GM18508 (cell line): ENCODE measurements around the gene WDR5B.
"Not testable (repeated sequence)": the region's sequence is repeated elsewhere in the genome, so short reads cannot be mapped to it uniquely, and the experiment has no call there.

Experiments
- ATAC-seq: cut with Tn5 transposase; IDR thresholded peaks from one replicate; pipeline ENCODE4 v1.9.1; 2021; ENCODE audit warnings: moderate number of reproducible peaks; ENCODE audit not compliant: insufficient read depth, unreplicated experiment

WDR5B gene

GRCh38 chr3:122415762-122416654 is at the start of gene WDR5B:
WDR5B (minus strand) TSS chr3:122416062; CDS start chr3:122415528, 534 bp downstream.
- ATAC-seq = peak; percentile 67

- ATAC-seq = no peak
These were observed 48.8 kb upstream of the WDR5B start for GRCh38 chr3:122464659-122465058.

GRCh38 chr3:122462406-122462805 is 46.5 kb upstream of the WDR5B start:
- no peak for ATAC-seq

- no peak for ATAC-seq
These were observed 45.9 kb upstream of the WDR5B start for GRCh38 chr3:122461806-122462205.

- ATAC-seq = no peak
These were observed 43.1 kb upstream of the WDR5B start for GRCh38 chr3:122458992-122459391.

GRCh38 chr3:122457706-122458105 is 41.8 kb upstream of the WDR5B start:
- ATAC-seq = no peak

GRCh38 chr3:122456074-122456473 is 40.2 kb upstream of the WDR5B start:
- ATAC-seq = no peak

GRCh38 chr3:122451371-122451770 is 35.5 kb upstream of the WDR5B start:
- no peak for ATAC-seq

GRCh38 chr3:122448218-122448617 is 32.4 kb upstream of the WDR5B start:
- not testable (repeated sequence) for ATAC-seq

- ATAC-seq = not testable (repeated sequence)
These were observed 28.6 kb upstream of the WDR5B start for GRCh38 chr3:122444491-122444887.

GRCh38 chr3:122443762-122444490 is 28.1 kb upstream of the WDR5B start:
- not testable (repeated sequence) for ATAC-seq

- no peak for ATAC-seq
These were observed 27.2 kb upstream of the WDR5B start for GRCh38 chr3:122443090-122443489.

GRCh38 chr3:122435950-122436349 is 20.1 kb upstream of the WDR5B start:
- no peak for ATAC-seq

GRCh38 chr3:122430371-122430770 is 14.5 kb upstream of the WDR5B start:
- no peak for ATAC-seq

- ATAC-seq = no peak
These were observed 12.1 kb upstream of the WDR5B start for GRCh38 chr3:122427857-122428471.

GRCh38 chr3:122421836-122422235 is 6.0 kb upstream of the WDR5B start:
- no peak for ATAC-seq

GRCh38 chr3:122421101-122421500 is 5.2 kb upstream of the WDR5B start:
- no peak for ATAC-seq

GRCh38 chr3:122416966-122417365 is 1.1 kb upstream of the WDR5B start:
- no peak for ATAC-seq

GRCh38 chr3:122415104-122415744 is 638 bp downstream of the WDR5B start:
- ATAC-seq = peak; percentile 29

GRCh38 chr3:122414391-122414790 is 1.5 kb downstream of the WDR5B start:
- no peak for ATAC-seq
